ENCODE data around the gene ARL2BP. TPM values are rescaled to one million over a fixed set of nuclear protein-coding genes. Genes with fewer than 3 reads are reported as not detected.

ARL2BP gene
- total RNA-seq, 1 donor from 2014 or later: 41.5 TPM

- no peak overlapping the region for H3K4me3 ChIP-seq
- no peak for TF ChIP-seq EZH2 (IDR thresholded peaks at IDR 0.05)
- TF ChIP-seq EZH2phosphoT487 (IDR thresholded peaks at IDR 0.05): no peak
- no peak for TF ChIP-seq CTCF (IDR thresholded peaks at IDR 0.05)
- H3K4me1 Mint-ChIP-seq: no peaks in the 10 kb centered on the region
- no peaks in the 10 kb centered on the region for H3K4me1 ChIP-seq
- H3K27ac Mint-ChIP-seq: no peak overlapping the region
- no peak overlapping the region for H2AFZ ChIP-seq (replicated peaks)
- H3K36me3 ChIP-seq: peaks cover 17% of the 10 kb centered on the region
- H3K9ac ChIP-seq: no peak overlapping the region
- no peaks in the 10 kb centered on the region for H3F3A ChIP-seq (ENCODE audit: low read depth)
- no peaks in the 10 kb centered on the region for H3K27me3 Mint-ChIP-seq (ENCODE audit: insufficient read depth, low read depth)
- H3K27me3 ChIP-seq: no peaks in the 10 kb centered on the region
- no peak for DNase-seq (ENCODE audit: low spot score)
- H3K27ac ChIP-seq: no peak overlapping the region
- no peaks in the 10 kb centered on the region for H3K79me2 ChIP-seq (ENCODE audit: low read depth)
- no peak overlapping the region for H3K4me3 Mint-ChIP-seq
- no peaks in the 10 kb centered on the region for H4K20me1 ChIP-seq (ENCODE audit: low read depth)
- H3K4me2 ChIP-seq: no peak overlapping the region
- no peaks in the 10 kb centered on the region for H3K9me3 Mint-ChIP-seq
- peaks cover 36% of the 10 kb centered on the region for H3K36me3 Mint-ChIP-seq
- no peaks in the 10 kb centered on the region for H3K9me3 ChIP-seq (ENCODE audit: low read depth)
These were observed 19.1 kb upstream of the ARL2BP start for GRCh38 chr16:57225978-57226377.

GRCh38 chr16:57226701-57227621, 18.1 kb upstream of the ARL2BP start:
- TF ChIP-seq CTCF (IDR thresholded peaks at IDR 0.05) (no peak), EZH2phosphoT487 (IDR thresholded peaks at IDR 0.05) (no peak), EZH2 (IDR thresholded peaks at IDR 0.05) (no peak)
- no peak overlapping the region for H3K27ac ChIP-seq
- peaks cover 17% of the 10 kb centered on the region for H3K36me3 ChIP-seq
- H3F3A ChIP-seq (ENCODE audit: low read depth): no peaks in the 10 kb centered on the region
- no peaks in the 10 kb centered on the region for H3K9me3 Mint-ChIP-seq
- no peak overlapping the region for H3K9ac ChIP-seq
- no peaks in the 10 kb centered on the region for H4K20me1 ChIP-seq (ENCODE audit: low read depth)
- peaks cover 31% of the 10 kb centered on the region for H3K36me3 Mint-ChIP-seq
- no peaks in the 10 kb centered on the region for H3K4me1 ChIP-seq
- no peaks in the 10 kb centered on the region for H3K9me3 ChIP-seq (ENCODE audit: low read depth)
- H3K27ac Mint-ChIP-seq: no peak overlapping the region
- H3K4me3 Mint-ChIP-seq: no peak overlapping the region
- no peak overlapping the region for H3K4me2 ChIP-seq
- H3K4me1 Mint-ChIP-seq: no peaks in the 10 kb centered on the region
- H3K4me3 ChIP-seq: no peak overlapping the region
- no peaks in the 10 kb centered on the region for H3K27me3 Mint-ChIP-seq (ENCODE audit: insufficient read depth, low read depth)
- DNase-seq (ENCODE audit: low spot score): no peak
- H3K27me3 ChIP-seq: no peaks in the 10 kb centered on the region
- H2AFZ ChIP-seq (replicated peaks): no peak overlapping the region
- no peaks in the 10 kb centered on the region for H3K79me2 ChIP-seq (ENCODE audit: low read depth)

GRCh38 chr16:57229079-57229478, 16.0 kb upstream of the ARL2BP start:
- no peak overlapping the region for H2AFZ ChIP-seq (replicated peaks)
- no peak for DNase-seq (ENCODE audit: low spot score)
- Mint-ChIP-seq H3K9me3 (no peaks in the 10 kb centered on the region), H3K36me3 (peaks cover 23% of the 10 kb centered on the region), H3K4me1 (no peaks in the 10 kb centered on the region), H3K27ac (no peak overlapping the region), H3K4me3 (no peak overlapping the region), H3K27me3 (ENCODE audit: insufficient read depth, low read depth) (no peaks in the 10 kb centered on the region)
- no peaks in the 10 kb centered on the region for H3K4me1 ChIP-seq
- TF ChIP-seq EZH2phosphoT487 (IDR thresholded peaks at IDR 0.05) (no peak), EZH2 (IDR thresholded peaks at IDR 0.05) (no peak)
- no peak overlapping the region for H3K27ac ChIP-seq
- no peak overlapping the region for H3K4me2 ChIP-seq
- H3K4me3 ChIP-seq: no peak overlapping the region
- no peaks in the 10 kb centered on the region for H3K27me3 ChIP-seq
- H4K20me1 ChIP-seq (ENCODE audit: low read depth): no peaks in the 10 kb centered on the region
- no peaks in the 10 kb centered on the region for H3K79me2 ChIP-seq (ENCODE audit: low read depth)
- no peak overlapping the region for H3K9ac ChIP-seq
- H3K9me3 ChIP-seq (ENCODE audit: low read depth): no peaks in the 10 kb centered on the region
- H3F3A ChIP-seq (ENCODE audit: low read depth): no peaks in the 10 kb centered on the region
- peaks cover 17% of the 10 kb centered on the region for H3K36me3 ChIP-seq

- H3K27me3 Mint-ChIP-seq (ENCODE audit: insufficient read depth, low read depth): peaks cover under 1% of the 10 kb centered on the region
- Histone ChIP-seq H3K4me2 (no peak overlapping the region), H3K27me3 (no peaks in the 10 kb centered on the region), H4K20me1 (ENCODE audit: low read depth) (no peaks in the 10 kb centered on the region), H3K27ac (no peak overlapping the region), H2AFZ (replicated peaks) (no peak overlapping the region), H3F3A (ENCODE audit: low read depth) (no peaks in the 10 kb centered on the region), H3K9me3 (ENCODE audit: low read depth) (no peaks in the 10 kb centered on the region), H3K9ac (no peak overlapping the region), H3K4me1 (no peaks in the 10 kb centered on the region), H3K36me3 (peaks cover 22% of the 10 kb centered on the region), H3K79me2 (ENCODE audit: low read depth) (no peaks in the 10 kb centered on the region), H3K4me3 (no peak overlapping the region)
- H3K4me3 Mint-ChIP-seq: no peak overlapping the region
- TF ChIP-seq EZH2 (IDR thresholded peaks at IDR 0.05) (no peak), EZH2phosphoT487 (IDR thresholded peaks at IDR 0.05) (no peak), CTCF (IDR thresholded peaks at IDR 0.05) (no peak)
- peaks cover 34% of the 10 kb centered on the region for H3K36me3 Mint-ChIP-seq
- peaks cover 2% of the 10 kb centered on the region for H3K4me1 Mint-ChIP-seq
- no peak for DNase-seq (ENCODE audit: low spot score)
- H3K9me3 Mint-ChIP-seq: no peaks in the 10 kb centered on the region
- H3K27ac Mint-ChIP-seq: no peak overlapping the region
These were observed 13.2 kb upstream of the ARL2BP start for GRCh38 chr16:57231821-57232350.
